GM21381 (cell line): ENCODE results near the gene ZC2HC1C.

Source experiments
- ATAC-seq: cut with Tn5 transposase; IDR thresholded peaks from one replicate; pipeline ENCODE4 v1.9.1; 2021; ENCODE audit warnings: mild to moderate bottlenecking, moderate library complexity; ENCODE audit not compliant: unreplicated experiment

Gene ZC2HC1C

GRCh38 chr14:75090353-75090752 lies 20.9 kb downstream of the ZC2HC1C start:
- no peak for ATAC-seq

- no peak for ATAC-seq
Measured at GRCh38 chr14:75091251-75091650, 21.8 kb downstream of the ZC2HC1C start.

- no peak for ATAC-seq
Measured at GRCh38 chr14:75092698-75093097, 23.3 kb downstream of the ZC2HC1C start.

- ATAC-seq, result no peak
Measured at GRCh38 chr14:75094896-75095295, 25.5 kb downstream of the ZC2HC1C start.

DNA sequence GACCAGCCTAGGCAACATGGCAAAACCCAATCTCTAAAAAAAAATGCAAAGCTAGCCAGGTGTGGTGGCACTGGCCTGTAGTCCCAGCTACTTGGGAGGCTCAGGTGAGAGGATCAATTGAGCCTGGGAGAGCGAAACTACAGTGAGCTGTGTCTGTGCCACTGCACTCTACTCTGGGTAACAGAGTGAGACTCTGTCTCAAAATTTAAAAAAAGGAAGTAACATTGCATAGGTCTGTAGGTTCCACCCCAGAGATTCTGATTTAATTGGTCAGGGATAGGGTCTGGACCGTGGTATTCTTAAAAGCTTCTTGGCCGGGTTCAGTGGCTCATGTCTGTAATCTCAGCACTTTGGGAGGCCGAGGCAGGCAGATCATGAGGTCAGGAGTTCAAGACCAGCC lies 26.2 kb downstream of the ZC2HC1C start:
- no peak for ATAC-seq

DNA sequence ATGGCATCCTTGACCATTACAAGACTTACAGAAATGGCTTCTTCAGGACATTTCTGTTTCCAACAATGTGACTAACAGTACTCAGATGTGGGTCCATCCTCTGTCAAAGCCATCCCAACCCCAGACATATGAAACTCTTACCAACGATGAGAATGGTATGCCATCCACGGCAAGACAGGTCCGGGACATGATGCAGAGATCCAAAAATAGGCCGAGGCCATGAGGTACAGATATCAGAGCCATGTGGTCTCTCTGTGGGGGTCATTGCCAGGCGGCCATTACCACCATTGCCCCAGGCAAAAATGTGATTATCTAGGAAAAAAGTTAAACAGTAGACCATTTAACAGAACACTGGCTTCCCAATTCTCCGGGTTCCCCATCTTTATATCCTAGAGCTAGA lies 27.5 kb downstream of the ZC2HC1C start:
- no peak for ATAC-seq

GRCh38 chr14:75098212-75098611 lies 28.8 kb downstream of the ZC2HC1C start:
- no peak for ATAC-seq

GRCh38 chr14:75098682-75099081 lies 29.2 kb downstream of the ZC2HC1C start:
- no peak for ATAC-seq

GRCh38 chr14:75101491-75101890 lies 32.0 kb downstream of the ZC2HC1C start:
- ATAC-seq, result no peak

DNA sequence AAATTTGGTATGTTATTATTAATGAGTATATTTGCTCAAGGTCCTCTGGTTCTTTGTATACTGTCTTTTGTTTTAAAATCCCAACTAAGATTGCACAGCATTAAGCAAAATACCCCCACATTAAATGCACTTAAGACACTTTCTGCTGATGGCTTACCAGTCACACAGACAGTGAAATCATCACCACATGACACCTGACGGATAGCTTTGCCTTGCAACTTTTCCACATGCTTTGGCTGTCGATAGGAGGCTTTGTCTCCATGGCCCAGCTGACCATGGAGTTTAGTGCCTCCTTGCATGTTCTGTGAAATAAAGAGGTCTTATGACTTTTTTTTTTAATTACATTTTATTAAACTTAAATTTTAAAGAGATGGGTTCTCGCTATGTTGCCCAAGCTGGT lies 37.7 kb downstream of the ZC2HC1C start:
- no peak for ATAC-seq

DNA sequence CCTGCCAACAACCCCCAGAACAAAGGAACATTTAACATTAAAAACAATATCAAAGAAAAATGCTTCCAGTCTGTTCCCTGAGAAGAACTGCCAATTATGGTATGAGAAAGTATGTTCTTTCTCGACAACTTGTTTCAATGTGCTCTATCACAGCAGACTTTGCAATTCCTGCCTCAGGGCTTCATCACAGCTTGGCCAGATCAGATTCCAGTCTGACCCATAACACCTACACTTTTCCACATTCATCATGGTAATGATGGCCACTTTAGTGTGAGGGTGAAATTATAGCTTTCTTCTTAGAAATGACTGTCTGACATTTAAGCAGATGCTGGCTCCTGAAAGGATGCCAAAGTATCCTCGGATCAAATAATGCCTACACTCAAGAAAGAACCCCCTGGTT lies 40.4 kb downstream of the ZC2HC1C start:
- no peak for ATAC-seq

DNA sequence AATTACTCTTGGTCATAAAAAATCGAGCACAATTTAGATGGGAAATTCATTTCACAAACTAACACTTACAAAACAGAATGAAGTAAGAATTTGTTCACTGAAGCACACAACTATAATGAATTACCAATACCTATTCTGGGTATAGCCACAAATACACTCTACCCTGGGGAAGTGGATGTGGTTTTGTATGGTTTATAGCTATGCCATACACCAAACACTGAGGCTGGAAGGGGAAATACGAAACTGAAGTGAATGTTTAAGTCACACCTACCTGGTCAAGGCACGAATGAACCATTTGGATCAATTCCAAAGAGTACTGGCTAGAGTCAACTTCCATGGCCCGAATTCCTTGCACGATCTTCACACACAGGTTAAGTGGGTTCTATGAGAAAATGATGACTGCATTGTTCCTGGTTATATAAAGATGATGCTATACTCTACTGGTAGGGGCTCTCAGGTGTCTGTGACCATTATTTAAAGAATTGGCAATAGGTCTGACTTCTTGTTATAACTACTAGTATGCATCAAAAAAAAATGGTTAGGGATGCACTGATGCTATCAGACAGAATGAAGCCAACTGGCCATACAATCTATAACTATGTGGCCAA lies 44.6 kb downstream of the ZC2HC1C start:
- no peak for ATAC-seq

- no peak for ATAC-seq
Measured at GRCh38 chr14:75119056-75119455, 49.6 kb downstream of the ZC2HC1C start.

DNA sequence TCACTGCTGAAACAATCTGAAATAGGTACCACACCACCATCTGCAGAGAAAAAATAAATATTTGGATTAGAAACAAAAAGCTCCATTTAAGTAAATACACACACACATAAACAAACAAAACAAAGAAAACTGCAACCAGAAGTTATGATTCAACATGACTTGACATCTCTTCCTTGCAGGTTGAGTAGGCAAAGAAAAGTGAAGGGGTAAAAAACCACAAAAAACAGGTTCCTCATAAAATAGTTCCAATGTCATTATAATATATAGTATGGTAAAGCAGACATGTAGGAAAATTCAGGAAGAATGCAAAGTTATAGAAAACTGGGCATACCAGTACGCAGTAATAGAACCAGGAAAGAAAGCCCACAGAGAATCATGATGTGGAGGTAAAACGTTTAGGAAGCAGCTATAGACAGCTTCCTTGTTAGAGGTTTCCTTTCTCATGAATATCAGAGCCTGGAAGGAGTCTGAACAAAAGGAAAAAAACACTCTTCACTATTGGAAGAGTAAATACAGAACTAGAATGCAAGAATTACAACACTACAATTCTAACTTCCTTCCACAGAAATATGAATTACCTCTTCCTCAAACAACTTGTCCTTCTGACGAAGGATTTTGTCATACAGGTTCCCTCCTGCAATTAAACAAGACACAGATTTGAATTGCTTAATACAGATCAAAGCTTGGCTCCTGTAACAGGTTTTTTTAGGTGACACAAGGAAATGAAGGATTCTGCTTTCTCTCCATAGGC lies 51.3 kb downstream of the ZC2HC1C start:
- no peak for ATAC-seq

- ATAC-seq, result no peak
Measured at GRCh38 chr14:75121552-75121951, 52.1 kb downstream of the ZC2HC1C start.

DNA sequence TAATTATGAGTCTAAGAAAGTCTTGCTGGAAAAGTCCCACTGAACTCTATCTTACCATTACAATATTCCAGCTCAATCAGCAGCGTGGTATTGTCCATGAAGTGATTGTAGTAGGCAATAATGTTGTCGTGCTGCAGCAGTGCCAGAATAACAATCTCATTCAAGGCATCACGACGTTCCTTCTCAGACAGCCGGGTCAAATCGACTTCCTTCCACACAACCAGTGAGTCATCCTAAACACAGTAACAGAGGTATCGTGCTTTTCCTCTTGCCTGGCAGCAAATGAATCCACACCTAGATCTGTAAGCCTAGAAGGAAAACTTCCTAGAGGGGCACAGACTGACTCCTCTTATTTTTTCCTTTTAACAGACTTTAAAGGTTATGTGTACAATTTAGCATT lies 54.5 kb downstream of the ZC2HC1C start:
- ATAC-seq, result no peak

GRCh38 chr14:75125617-75126016 lies 56.2 kb downstream of the ZC2HC1C start:
- ATAC-seq, result no peak

- no peak for ATAC-seq
Measured at GRCh38 chr14:75126121-75126544, 56.7 kb downstream of the ZC2HC1C start.

DNA sequence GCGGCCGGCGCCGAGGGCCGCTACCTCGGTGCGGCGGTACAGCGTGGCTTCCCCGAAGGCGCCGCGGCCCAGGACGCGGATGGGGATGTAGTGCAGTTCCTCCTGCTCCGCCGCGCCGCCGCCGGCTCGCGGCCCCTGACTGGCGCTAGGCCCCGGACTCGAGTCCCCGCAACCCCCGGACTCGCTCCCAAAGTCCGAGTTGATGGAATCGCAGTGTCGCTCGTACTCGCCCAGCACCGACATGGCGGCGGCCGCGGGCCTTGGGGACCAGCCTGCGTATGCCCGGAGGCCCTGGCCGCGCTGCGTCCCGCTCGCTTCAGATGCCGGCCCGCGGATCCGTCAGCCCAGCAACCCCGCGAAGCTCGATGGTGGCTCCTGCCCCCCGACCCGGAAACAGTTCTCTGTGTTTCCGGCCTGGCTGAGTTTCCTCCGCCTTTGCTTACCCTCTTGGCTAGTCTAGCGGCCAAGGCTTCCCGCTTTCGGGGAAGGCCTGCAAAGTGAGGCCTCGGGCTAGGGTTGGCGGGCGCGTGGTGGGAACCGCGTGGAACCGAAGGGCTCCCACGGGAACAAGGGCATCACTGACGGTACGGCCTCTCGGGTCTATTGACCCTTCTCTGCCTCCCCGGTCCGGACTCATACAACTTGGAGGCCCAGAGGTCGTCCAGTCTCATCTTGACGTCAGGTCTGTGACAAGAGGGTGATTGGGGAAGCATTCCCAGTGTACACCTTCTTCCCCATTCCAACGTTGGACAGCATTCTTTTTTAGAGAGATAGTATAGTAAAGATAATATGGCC lies 57.4 kb downstream of the ZC2HC1C start, which contains the start of gene NEK9:
NEK9 (minus strand) TSS at position 370 of the 795 bp plus-strand sequence; CDS start at position 243, 127 bp downstream.
- ATAC-seq, result peak; percentile 85

- ATAC-seq, result peak; percentile 5
Measured at GRCh38 chr14:75127474-75127820, 58.0 kb downstream of the ZC2HC1C start.

- no peak for ATAC-seq
Measured at GRCh38 chr14:75127903-75128595, 58.6 kb downstream of the ZC2HC1C start.
